ENCODE measurements around the gene COL23A1.

COL23A1 gene

GRCh38 chr5:178224403-178224802 is 365.8 kb downstream of the COL23A1 start:
- Mint-ChIP-seq H3K27ac (no peak overlapping the region), H3K4me1 (peaks cover 66% of the 10 kb centered on the region), H3K4me3 (no peak overlapping the region), H3K36me3 (peaks cover 76% of the 10 kb centered on the region), H3K27me3 (no peaks in the 10 kb centered on the region), H3K9me3 (no peaks in the 10 kb centered on the region)
- ATAC-seq = no peak

- no peaks in the 10 kb centered on the region for H3K27me3 Mint-ChIP-seq
- no peak for ATAC-seq
- no peaks in the 10 kb centered on the region for H3K9me3 Mint-ChIP-seq
- H3K27ac Mint-ChIP-seq = peak overlapping the region; percentile 40
- no peak overlapping the region for H3K4me3 Mint-ChIP-seq
- peaks cover 76% of the 10 kb centered on the region for H3K36me3 Mint-ChIP-seq
- H3K4me1 Mint-ChIP-seq = peaks cover 61% of the 10 kb centered on the region
Measured at GRCh38 chr5:178223828-178224335, 366.3 kb downstream of the COL23A1 start.

- Mint-ChIP-seq H3K4me1 (peaks cover 55% of the 10 kb centered on the region), H3K27ac (peak overlapping the region; percentile 40), H3K9me3 (no peaks in the 10 kb centered on the region), H3K36me3 (peaks cover 76% of the 10 kb centered on the region), H3K4me3 (no peak overlapping the region), H3K27me3 (no peaks in the 10 kb centered on the region)
- ATAC-seq = no peak
Measured at GRCh38 chr5:178223196-178223773, 366.9 kb downstream of the COL23A1 start.

- no peaks in the 10 kb centered on the region for H3K27me3 Mint-ChIP-seq
- H3K36me3 Mint-ChIP-seq = peaks cover 71% of the 10 kb centered on the region
- H3K4me3 Mint-ChIP-seq = no peak overlapping the region
- ATAC-seq = no peak
- peaks cover 45% of the 10 kb centered on the region for H3K4me1 Mint-ChIP-seq
- H3K9me3 Mint-ChIP-seq = no peaks in the 10 kb centered on the region
- peak overlapping the region; percentile 20 for H3K27ac Mint-ChIP-seq
Measured at GRCh38 chr5:178222292-178222691, 367.9 kb downstream of the COL23A1 start.

GRCh38 chr5:178221853-178222252 is 368.3 kb downstream of the COL23A1 start:
- Mint-ChIP-seq H3K27me3 (no peaks in the 10 kb centered on the region), H3K4me3 (no peak overlapping the region), H3K27ac (peak overlapping the region; percentile 20), H3K9me3 (no peaks in the 10 kb centered on the region), H3K36me3 (peaks cover 71% of the 10 kb centered on the region), H3K4me1 (peaks cover 41% of the 10 kb centered on the region)
- no peak for ATAC-seq

- Mint-ChIP-seq H3K27ac (peak overlapping the region; percentile 20), H3K4me1 (peaks cover 42% of the 10 kb centered on the region), H3K9me3 (no peaks in the 10 kb centered on the region), H3K27me3 (no peaks in the 10 kb centered on the region), H3K4me3 (no peak overlapping the region), H3K36me3 (peaks cover 72% of the 10 kb centered on the region)
- no peak for ATAC-seq
Measured at GRCh38 chr5:178221282-178221681, 368.9 kb downstream of the COL23A1 start.

- no peak for ATAC-seq
- Mint-ChIP-seq H3K27ac (no peak overlapping the region), H3K27me3 (no peaks in the 10 kb centered on the region), H3K4me3 (no peak overlapping the region), H3K9me3 (no peaks in the 10 kb centered on the region), H3K4me1 (peaks cover 54% of the 10 kb centered on the region), H3K36me3 (peaks cover 63% of the 10 kb centered on the region)
Measured at GRCh38 chr5:178218827-178219226, 371.4 kb downstream of the COL23A1 start.

GRCh38 chr5:178218237-178218776 is 371.9 kb downstream of the COL23A1 start:
- ATAC-seq = no peak
- Mint-ChIP-seq H3K27me3 (no peaks in the 10 kb centered on the region), H3K4me1 (peaks cover 54% of the 10 kb centered on the region), H3K36me3 (peaks cover 63% of the 10 kb centered on the region), H3K9me3 (no peaks in the 10 kb centered on the region), H3K27ac (no peak overlapping the region), H3K4me3 (no peak overlapping the region)

GRCh38 chr5:178216779-178217178 is 373.4 kb downstream of the COL23A1 start:
- H3K27me3 Mint-ChIP-seq = no peaks in the 10 kb centered on the region
- H3K36me3 Mint-ChIP-seq = peaks cover 66% of the 10 kb centered on the region
- ATAC-seq = no peak
- no peak overlapping the region for H3K4me3 Mint-ChIP-seq
- H3K27ac Mint-ChIP-seq = peak overlapping the region; percentile 63
- H3K9me3 Mint-ChIP-seq = no peaks in the 10 kb centered on the region
- peaks cover 48% of the 10 kb centered on the region for H3K4me1 Mint-ChIP-seq

- H3K27ac Mint-ChIP-seq = peak overlapping the region; percentile 63
- peak overlapping the region; percentile 40 for H3K4me3 Mint-ChIP-seq
- no peaks in the 10 kb centered on the region for H3K27me3 Mint-ChIP-seq
- no peaks in the 10 kb centered on the region for H3K9me3 Mint-ChIP-seq
- peak; percentile 70 for ATAC-seq
- H3K36me3 Mint-ChIP-seq = peaks cover 66% of the 10 kb centered on the region
- peaks cover 46% of the 10 kb centered on the region for H3K4me1 Mint-ChIP-seq
Measured at GRCh38 chr5:178216088-178216534, 374.1 kb downstream of the COL23A1 start.

GRCh38 chr5:178215280-178216002 is 374.8 kb downstream of the COL23A1 start:
- no peak for ATAC-seq
- H3K36me3 Mint-ChIP-seq = peaks cover 63% of the 10 kb centered on the region
- no peak overlapping the region for H3K4me3 Mint-ChIP-seq
- no peaks in the 10 kb centered on the region for H3K9me3 Mint-ChIP-seq
- no peaks in the 10 kb centered on the region for H3K27me3 Mint-ChIP-seq
- H3K4me1 Mint-ChIP-seq = peaks cover 41% of the 10 kb centered on the region
- peak overlapping the region; percentile 63 for H3K27ac Mint-ChIP-seq

GRCh38 chr5:178214160-178214803 is 375.9 kb downstream of the COL23A1 start:
- H3K27ac Mint-ChIP-seq = peak overlapping the region; percentile 63
- H3K4me1 Mint-ChIP-seq = peaks cover 51% of the 10 kb centered on the region
- no peak for ATAC-seq

GRCh38 chr5:178213748-178214151 is 376.4 kb downstream of the COL23A1 start:
- Mint-ChIP-seq H3K27ac (peak overlapping the region; percentile 48), H3K36me3 (peaks cover 68% of the 10 kb centered on the region), H3K9me3 (no peaks in the 10 kb centered on the region), H3K27me3 (no peaks in the 10 kb centered on the region), H3K4me1 (peaks cover 53% of the 10 kb centered on the region), H3K4me3 (peak overlapping the region; percentile 15)
- ATAC-seq = no peak

More at GRCh38 chr5:178214160-178214803, 375.9 kb downstream of the COL23A1 start:
- Mint-ChIP-seq H3K9me3 (no peaks in the 10 kb centered on the region), H3K4me3 (no peak overlapping the region), H3K36me3 (peaks cover 68% of the 10 kb centered on the region), H3K27me3 (no peaks in the 10 kb centered on the region)

- Mint-ChIP-seq H3K27ac (peak overlapping the region; percentile 48), H3K4me1 (peaks cover 56% of the 10 kb centered on the region), H3K9me3 (no peaks in the 10 kb centered on the region), H3K4me3 (no peak overlapping the region), H3K27me3 (no peaks in the 10 kb centered on the region), H3K36me3 (peaks cover 68% of the 10 kb centered on the region)
- ATAC-seq = no peak
Measured at GRCh38 chr5:178213003-178213461, 377.2 kb downstream of the COL23A1 start.

All from stimulated activated memory B cell treated with anti-CD40 and anti-IgM and Interleukin-4, amounts not matched to agents 10 μg/mL and 1 μg/mL and 100 μg/mL, for 72 hours (primary cell).